Measurements from ENCODE around the gene SLC9A3.

The SLC9A3 gene

DNA sequence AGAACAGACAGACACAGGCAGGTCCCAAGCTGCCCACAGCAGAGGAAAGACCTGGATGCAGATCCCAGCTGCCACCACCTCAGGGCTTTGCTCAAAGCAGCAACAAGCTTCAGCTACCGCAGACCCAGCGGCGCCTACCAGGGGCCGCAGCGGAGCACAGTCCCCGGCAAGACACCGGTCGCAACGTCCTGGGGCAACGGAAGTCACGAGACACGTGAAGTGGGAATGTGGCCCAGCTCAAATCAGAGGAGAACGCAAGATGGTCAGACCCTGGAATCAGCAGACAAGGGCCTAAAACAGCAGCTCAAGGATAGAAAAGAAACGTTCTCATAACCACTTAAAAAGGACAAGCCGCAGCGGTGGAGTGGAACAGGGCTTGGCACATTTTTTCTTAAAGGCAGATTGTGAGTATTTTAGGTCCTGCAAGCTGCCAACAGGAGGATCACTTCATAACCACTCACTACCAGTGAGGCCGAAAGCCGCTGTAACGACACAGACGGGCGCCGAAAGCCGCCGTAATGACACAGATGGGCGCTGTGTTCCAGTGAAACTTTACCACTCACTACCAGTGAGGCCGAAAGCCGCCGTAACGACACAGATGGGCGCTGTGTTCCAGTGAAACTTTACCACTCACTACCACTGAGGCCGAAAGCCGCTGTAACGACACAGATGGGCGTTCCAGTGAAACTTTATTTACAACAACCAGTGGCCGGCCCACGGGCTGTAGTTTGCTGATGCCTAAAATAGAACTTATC, 21.7 kb downstream of the SLC9A3 start:
- no peak for DNase-seq

- DNase-seq, result no peak
These were observed 22.4 kb downstream of the SLC9A3 start for GRCh38 chr5:501831-502184.

- no peak for DNase-seq
These were observed 23.0 kb downstream of the SLC9A3 start for GRCh38 chr5:501105-501830.

DNA sequence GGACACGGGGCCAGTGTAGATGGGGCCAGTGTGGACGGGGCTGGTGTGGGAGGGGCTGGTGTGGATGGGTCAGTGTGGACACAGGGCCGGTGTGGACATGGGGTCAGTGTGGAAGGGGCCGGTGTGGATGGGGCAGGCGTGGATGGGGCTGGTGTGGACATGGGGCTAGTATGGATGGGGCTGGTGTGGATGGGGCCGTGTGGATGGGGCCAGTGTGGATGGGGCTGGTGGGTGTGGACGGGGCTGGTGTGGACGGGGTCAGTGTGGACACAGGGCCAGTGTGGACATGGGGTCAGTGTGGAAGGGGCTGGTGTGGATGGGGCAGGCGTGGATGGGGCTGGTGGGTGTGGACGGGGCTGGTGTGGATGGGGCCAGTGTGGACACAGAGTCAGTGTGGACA, 23.8 kb downstream of the SLC9A3 start:
- DNase-seq, result no peak

GRCh38 chr5:499233-500209, 24.7 kb downstream of the SLC9A3 start:
- no peak for DNase-seq

DNA sequence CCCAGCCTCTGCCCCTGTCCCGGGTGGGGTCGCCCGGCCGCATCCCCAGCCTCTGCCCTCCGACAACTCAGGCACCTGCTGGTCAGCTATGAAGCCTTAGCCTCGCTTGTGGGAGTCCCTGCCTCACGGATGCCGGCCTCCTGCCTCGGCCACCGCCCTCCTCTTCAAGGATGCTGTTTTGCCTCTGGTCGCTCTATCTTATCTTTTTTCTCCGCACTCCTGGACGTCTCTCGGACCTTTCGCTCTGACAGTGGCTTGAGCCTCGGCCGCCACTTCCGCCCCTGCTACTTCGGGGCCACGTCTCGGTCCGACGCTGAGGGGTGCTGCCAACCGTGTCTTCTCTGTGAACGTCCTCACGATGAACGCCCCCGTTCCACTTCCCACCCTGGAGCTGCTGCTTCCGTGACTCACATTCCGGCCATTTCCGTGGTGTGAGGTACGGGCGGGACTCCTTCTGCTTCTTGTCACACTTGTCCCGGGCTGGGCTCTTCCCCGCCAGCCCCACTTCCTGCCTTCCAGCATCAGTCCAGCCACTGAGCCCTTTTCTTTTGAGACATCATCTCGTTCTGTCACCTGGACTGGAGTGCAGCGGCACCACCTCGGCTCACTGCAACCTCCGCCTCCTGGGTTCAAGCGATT, 26.3 kb downstream of the SLC9A3 start:
- DNase-seq, result no peak

DNA sequence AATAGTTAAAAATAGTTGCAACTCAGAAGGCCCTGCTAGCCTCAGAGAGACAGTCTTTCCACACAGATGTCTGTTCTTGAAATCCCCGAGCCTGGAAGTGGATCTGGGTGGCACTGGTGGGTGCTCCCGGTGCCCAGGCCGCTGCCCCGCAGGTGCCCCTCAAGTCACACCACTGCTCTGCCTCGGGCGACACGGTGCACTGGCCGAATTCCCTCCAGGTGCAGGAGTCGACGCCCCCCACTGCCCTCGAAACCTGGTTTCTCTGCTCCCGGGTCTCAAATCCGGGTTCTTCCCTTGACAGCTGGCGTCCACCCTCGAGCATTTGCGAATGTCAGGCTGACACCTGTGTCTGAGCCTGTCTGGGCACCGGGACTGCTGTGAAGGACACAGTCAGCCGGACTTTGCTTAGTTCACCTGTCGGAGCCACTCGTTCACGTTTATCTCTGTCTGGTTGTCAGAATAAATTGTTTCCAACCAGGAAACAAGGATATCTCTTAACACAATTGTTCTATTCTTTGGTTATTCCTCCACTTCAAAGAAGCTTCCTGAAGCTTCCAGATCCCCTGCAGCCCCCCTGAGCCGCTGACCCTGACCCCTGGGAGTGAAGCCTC, 27.1 kb downstream of the SLC9A3 start:
- DNase-seq, result no peak

DNA sequence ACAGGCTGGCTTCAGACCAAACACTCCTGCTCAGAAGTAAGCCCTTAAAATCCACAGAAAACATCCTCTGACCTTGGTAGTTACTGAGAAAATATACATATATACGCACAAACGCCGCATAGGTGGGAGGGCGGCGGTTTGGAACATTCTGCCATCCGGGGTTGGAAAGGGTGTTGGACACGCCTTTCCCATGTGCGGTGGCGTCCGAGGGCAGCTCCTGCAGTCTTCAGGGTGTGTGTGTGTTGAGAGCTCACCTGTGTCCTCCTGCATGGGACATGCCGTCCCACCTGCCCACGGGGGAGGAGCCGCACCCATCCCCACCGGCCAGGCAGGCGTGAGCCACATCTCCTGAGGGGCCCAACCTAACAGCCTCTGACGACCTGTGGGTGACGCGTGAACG, 28.2 kb downstream of the SLC9A3 start:
- no peak for DNase-seq

DNA sequence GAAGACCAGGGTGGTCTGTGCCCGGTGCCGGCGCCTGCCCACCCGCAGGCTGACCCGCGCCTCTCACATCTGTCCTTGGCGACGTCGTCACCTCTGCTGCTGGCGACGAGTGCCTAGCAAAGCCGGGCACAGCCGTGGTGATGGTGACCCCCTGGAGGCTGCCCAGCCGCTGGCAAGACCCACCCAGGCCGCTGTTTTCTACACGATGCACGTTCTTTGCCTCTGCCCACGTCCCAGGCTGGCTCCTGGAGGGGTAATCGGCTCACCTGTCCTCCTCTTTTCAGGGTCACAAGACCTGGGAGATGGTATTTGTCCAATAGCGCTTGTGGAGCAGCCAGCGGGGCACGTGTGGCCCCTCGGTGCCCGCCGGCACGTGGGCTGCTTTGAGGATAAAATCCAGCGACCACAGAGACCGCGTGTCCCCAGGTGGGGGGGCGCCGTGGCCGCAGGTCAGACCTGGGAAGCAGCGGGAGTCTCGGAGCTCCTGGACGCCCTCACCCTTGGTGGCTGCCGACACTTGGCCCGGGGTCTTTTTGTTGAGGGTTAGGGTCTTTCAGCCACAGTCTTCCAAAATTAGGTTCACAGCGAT, 29.5 kb downstream of the SLC9A3 start:
- DNase-seq, result no peak

DNA sequence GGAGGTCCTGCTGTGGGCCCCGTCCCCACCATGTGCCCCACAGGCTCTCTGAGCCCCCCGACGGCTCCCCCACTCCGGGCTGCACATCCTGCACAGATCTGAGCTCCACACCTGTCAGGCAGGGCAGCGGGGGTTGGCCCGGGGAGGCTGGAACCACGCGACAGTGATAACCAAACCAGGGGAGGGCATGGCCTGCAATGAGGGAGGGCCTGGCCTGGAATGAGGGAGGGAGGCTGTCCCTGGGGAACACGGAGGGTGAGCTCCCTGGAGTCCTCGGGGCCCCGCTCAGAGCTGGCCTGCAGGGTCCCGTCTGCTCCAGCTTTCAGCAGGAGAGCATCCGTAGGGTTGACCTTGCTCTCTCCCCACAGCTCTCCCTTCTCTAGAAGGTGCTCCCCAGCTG, 30.5 kb downstream of the SLC9A3 start:
- DNase-seq, result no peak

- DNase-seq, result no peak
These were observed 31.0 kb downstream of the SLC9A3 start for GRCh38 chr5:493119-493701.

DNA sequence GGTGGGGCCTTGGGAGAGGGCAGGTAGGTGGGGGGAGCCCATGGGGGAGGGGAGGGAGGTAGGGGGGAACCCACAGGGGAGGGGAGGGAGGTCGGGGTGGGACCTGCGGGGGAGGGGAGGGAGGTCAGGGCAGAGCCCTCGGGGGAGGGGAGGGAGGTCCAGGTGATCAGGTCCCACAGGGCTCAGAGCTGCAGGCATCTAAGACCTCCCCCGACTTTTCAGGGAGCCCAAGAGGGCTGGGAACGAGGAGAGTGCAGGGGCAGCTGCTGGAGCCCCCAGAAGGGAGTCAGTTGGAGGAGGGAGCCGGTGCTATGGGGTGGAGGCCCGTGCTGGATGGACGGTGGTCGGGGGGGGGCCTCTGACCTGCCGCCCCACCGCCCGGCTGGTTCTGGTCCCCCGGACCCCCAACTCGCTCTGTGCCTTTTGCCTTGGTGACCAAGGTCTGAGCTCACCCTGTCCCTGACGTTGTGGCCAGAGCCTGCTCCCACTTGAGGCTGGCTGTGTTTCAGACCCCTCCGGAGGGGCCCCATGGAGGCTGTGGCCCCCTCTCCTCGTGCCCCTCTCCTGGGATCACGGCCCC, 31.8 kb downstream of the SLC9A3 start:
- no peak for DNase-seq

DNA sequence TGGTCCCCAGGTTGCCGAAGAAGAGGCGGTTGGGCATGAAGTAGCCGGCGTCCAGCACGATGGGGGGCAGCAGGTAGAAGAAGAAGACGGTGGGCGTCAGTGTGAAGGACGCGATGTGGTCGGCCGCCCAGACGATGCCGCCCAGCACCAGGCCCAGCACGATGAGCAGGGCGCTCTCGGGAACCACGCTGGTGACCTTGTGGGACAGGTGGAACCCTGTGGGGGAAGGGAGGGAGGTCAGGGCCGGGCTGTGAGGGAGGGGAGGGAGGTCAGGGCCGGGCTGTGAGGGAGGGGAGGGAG, 32.4 kb downstream of the SLC9A3 start:
- DNase-seq, result no peak

DNA sequence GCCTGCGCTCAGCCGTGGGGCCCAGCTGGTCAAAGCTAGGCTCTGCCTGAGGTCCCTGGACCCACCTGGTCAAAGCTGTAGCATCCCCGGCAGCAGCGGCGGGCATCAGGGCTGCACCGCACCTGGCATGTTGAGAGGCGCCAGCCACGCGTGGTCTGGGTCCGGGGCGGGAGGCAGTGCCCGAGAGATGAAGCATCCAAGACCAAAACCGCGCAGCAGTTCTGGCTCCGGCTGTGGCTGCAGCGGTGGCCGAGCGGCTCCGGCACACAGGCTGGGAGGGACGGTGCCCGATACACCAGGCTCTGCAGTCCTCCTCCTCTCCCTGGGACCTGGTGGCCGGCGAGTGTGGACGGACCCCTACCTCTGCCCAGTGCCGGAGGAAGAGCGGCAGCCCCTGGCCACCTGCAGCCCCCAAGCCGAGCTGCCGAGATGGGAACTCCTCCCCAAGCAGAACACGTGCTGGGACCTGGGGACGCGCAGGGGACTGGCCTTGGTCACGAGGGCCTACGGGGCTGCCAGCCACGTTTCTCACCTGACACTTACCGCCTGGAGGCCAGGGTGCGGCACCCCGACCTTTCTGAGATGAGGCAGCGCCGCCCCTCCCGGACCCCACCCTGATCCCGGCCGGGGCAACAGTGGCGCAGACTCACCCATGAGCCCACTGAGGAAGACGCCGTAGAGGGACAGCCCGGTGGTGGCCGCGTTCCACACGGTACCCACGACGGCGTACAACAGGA, 33.0 kb downstream of the SLC9A3 start:
- no peak for DNase-seq

DNA sequence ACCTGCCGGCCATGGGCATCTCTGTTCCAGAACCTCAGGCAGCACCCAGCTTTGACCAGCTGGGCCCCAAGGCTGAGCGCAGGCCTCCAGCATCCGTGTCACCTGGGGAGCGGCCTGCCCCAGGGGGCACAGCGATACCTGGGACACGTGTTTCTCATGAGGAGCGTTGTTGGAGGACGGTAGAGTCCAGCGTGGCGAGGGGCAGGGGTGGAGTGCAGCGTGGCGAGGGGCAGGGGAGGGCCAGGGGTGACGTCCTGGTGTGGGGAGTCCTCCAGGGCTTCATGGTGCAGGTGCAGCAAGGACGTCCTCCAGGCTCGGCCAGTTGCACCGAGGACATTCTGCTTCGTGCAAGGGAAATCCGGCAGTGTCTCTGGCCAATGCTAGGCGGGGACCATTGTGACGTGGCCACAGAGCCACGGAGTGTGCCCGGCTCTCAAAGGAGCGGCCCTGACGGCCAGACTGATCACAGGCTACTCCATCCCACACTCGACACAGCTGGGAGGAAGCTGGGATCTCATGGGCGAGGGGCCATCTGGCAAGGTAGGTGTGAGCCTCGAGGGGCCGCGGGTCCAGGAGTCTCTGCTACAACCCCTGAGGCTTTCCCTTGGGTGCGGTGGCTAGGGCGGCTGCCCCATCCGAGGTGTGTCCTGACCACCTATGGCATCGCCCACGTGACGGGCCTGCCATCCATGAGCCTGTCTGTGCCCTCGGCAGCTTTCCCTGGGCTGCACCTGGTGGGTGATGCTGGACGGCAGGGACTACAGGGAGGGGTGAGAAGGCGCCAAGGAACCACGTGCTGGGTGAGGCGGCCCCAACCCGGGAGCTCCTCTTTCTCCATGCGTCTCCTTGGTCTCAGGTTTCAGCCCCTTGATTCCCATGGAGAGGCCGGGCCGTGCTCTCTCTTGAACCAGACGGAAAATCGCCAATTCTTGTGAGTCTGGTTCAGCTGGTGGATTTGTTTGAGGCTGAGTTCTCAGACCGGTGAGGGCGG, 33.8 kb downstream of the SLC9A3 start:
- DNase-seq, result peak; percentile 51

GRCh38 chr5:489689-490080, 34.6 kb downstream of the SLC9A3 start:
- DNase-seq, result no peak

- no peak for DNase-seq
These were observed 35.2 kb downstream of the SLC9A3 start for GRCh38 chr5:488744-489688.

DNA sequence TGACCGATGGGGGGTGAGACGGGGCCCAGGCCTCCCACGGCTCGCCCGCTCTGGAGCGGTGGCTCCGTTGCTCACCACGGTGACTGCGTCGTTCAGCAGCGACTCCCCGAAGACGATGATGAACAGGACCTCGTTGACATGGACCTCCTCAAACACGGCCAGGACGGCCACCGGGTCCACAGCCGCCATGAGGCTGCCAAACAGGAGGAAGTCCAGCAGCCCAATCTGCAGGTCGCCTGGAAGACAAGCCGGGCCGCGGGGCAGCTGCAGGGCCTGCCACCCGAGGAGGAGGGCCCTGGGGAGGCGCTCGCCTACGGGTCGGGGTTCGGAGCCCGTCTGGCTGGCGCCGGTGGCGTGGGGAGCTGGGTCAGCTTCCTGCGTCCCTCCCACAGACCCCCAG, 36.0 kb downstream of the SLC9A3 start:
- DNase-seq, result no peak

All from NCI-H1105 treated with DMSO at 0.1 percent for 48 hours (cell line).